Measurements from ENCODE around the gene ADAM19.

The ADAM19 gene

GRCh38 chr5:157513182-157513581 is 62.4 kb downstream of the ADAM19 start:
- no peak for DNase-seq

GRCh38 chr5:157511651-157512644 is 63.6 kb downstream of the ADAM19 start:
- peak; percentile 18 to 36 for DNase-seq

- DNase-seq, result no peak
Observed at GRCh38 chr5:157510682-157511081, 64.9 kb downstream of the ADAM19 start.

GRCh38 chr5:157509587-157509986 is 66.0 kb downstream of the ADAM19 start:
- DNase-seq, result no peak

GRCh38 chr5:157509093-157509492 is 66.5 kb downstream of the ADAM19 start:
- DNase-seq, result no peak

- DNase-seq, result no peak
Observed at GRCh38 chr5:157506981-157507780, 68.4 kb downstream of the ADAM19 start.

GRCh38 chr5:157506066-157506590 is 69.4 kb downstream of the ADAM19 start:
- DNase-seq, result no peak

GRCh38 chr5:157505496-157505895 is 70.1 kb downstream of the ADAM19 start:
- DNase-seq, result no peak

- DNase-seq, result no peak
Observed at GRCh38 chr5:157504053-157504452, 71.5 kb downstream of the ADAM19 start.

GRCh38 chr5:157502143-157502647 is 73.4 kb downstream of the ADAM19 start:
- peak in 1 of 2 donors; percentile 55 for DNase-seq

- no peak for DNase-seq
Observed at GRCh38 chr5:157497875-157498611, 77.5 kb downstream of the ADAM19 start.

- no peak for DNase-seq
Observed at GRCh38 chr5:157496864-157497263, 78.7 kb downstream of the ADAM19 start.

- DNase-seq, result peak in 1 of 2 donors; percentile 72
Observed at GRCh38 chr5:157494178-157494832, 81.3 kb downstream of the ADAM19 start.

GRCh38 chr5:157492886-157493285 is 82.7 kb downstream of the ADAM19 start:
- no peak for DNase-seq

GRCh38 chr5:157491471-157491995 is 84.0 kb downstream of the ADAM19 start:
- DNase-seq, result no peak

GRCh38 chr5:157487358-157487757 is 88.2 kb downstream of the ADAM19 start:
- DNase-seq, result peak in 1 of 2 donors; percentile 74

GRCh38 chr5:157486861-157487260 is 88.7 kb downstream of the ADAM19 start:
- no peak for DNase-seq

- DNase-seq, result peak in 1 of 2 donors; percentile 21
Observed at GRCh38 chr5:157486221-157486681, 89.3 kb downstream of the ADAM19 start.

GRCh38 chr5:157485811-157486210 is 89.8 kb downstream of the ADAM19 start:
- DNase-seq, result peak in 1 of 2 donors; percentile 21

- DNase-seq, result no peak
Observed at GRCh38 chr5:157485340-157485739, 90.2 kb downstream of the ADAM19 start.

- DNase-seq, result peak in 1 of 2 donors; percentile 29
Observed at GRCh38 chr5:157484768-157485167, 90.8 kb downstream of the ADAM19 start.

Measured in CD4-positive, alpha-beta T cell treated with Interleukin-4 for 1 hour (primary cell).